Measurements from ENCODE around the gene GAST.

DNA sequence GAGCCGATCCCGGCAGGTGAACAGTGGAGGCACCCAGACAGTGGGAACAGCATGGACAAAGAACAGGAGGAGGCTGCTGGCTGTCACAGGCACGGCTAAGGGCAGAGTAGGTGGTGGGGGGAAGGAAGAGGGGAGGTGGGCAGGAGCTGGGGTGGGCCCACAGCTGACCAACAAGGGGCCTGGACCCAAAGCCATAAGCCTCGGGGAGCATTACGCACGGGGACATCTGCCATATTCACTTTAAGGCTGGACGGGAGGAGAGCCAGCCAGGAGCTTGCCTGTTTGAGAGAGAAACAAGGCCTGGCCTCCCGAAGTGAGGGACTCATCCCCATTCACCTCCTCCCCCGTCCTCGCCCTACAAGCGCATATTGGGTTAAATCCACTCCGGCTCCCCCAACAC is 41.9 kb downstream of the GAST start:
- TF ChIP-seq, protein P1, sequence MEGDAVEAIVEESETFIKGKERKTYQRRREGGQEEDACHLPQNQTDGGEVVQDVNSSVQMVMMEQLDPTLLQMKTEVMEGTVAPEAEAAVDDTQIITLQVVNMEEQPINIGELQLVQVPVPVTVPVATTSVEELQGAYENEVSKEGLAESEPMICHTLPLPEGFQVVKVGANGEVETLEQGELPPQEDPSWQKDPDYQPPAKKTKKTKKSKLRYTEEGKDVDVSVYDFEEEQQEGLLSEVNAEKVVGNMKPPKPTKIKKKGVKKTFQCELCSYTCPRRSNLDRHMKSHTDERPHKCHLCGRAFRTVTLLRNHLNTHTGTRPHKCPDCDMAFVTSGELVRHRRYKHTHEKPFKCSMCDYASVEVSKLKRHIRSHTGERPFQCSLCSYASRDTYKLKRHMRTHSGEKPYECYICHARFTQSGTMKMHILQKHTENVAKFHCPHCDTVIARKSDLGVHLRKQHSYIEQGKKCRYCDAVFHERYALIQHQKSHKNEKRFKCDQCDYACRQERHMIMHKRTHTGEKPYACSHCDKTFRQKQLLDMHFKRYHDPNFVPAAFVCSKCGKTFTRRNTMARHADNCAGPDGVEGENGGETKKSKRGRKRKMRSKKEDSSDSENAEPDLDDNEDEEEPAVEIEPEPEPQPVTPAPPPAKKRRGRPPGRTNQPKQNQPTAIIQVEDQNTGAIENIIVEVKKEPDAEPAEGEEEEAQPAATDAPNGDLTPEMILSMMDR (IDR thresholded peaks at IDR 0.05): no peak
- TF ChIP-seq POLR2A (IDR thresholded peaks at IDR 0.05): no peak
